ENCODE data around the gene DYSF. TPM values are rescaled to one million over a fixed set of nuclear protein-coding genes. Genes with fewer than 3 reads are reported as not detected.

Gene DYSF
- total and polyA plus RNA-seq, 2 donors from 2014 or later, result 11.3 to 19.8 TPM

- DNase-seq (no peak), FAIRE-seq (no peak)
- Histone ChIP-seq H3K27ac (ENCODE audit: low read depth in 2 of 2, low read length in 2 of 2) (no peak overlapping the region), H3K27me3 (ENCODE audit: control insufficient read depth, insufficient read depth, low read length) (no peaks in the 10 kb centered on the region), H3K36me3 (ENCODE audit: control insufficient read depth in 2 of 3, insufficient read depth in 3 of 3, low read length in 3 of 3) (no peaks in the 10 kb centered on the region), H3K4me3 (ENCODE audit: low read length in 3 of 3) (no peak overlapping the region), H3K9ac (ENCODE audit: low read length in 3 of 3) (no peak overlapping the region), H3K9me3 (ENCODE audit: control insufficient read depth in 2 of 3, insufficient read depth in 1 of 3, low read length in 3 of 3) (peaks cover 0 to 5% (median 0%) of the 10 kb centered on the region in 3 donors), H3K4me1 (ENCODE audit: control insufficient read depth in 2 of 3, insufficient read depth in 2 of 3, low read depth in 1 of 3, low read length in 3 of 3) (no peaks in the 10 kb centered on the region)
- intact Hi-C loops (cut with DNase I), result no loop called here
- TF ChIP-seq CTCF (IDR thresholded peaks at IDR 0.05; ENCODE audit: borderline replicate concordance, extremely low read depth, insufficient read depth), result no peak
These were observed 176.6 kb downstream of the DYSF start for GRCh38 chr2:71629771-71630453.

- no peaks in the 10 kb centered on the region for H3K27me3 ChIP-seq (ENCODE audit: control insufficient read depth, insufficient read depth, low read length)
- DNase-seq, result no peak
- no peak overlapping the region for H3K4me3 ChIP-seq (ENCODE audit: low read length in 3 of 3)
- H3K36me3 ChIP-seq (ENCODE audit: control insufficient read depth in 2 of 3, insufficient read depth in 3 of 3, low read length in 3 of 3), result no peaks in the 10 kb centered on the region
- H3K9ac ChIP-seq (ENCODE audit: low read length in 3 of 3), result no peak overlapping the region
- peaks cover 0 to 5% (median 0%) of the 10 kb centered on the region in 3 donors for H3K9me3 ChIP-seq (ENCODE audit: control insufficient read depth in 2 of 3, insufficient read depth in 1 of 3, low read length in 3 of 3)
- intact Hi-C loops (cut with DNase I), result no loop called here
- no peak for TF ChIP-seq CTCF (IDR thresholded peaks at IDR 0.05; ENCODE audit: borderline replicate concordance, extremely low read depth, insufficient read depth)
- FAIRE-seq, result no peak
- no peak overlapping the region for H3K27ac ChIP-seq (ENCODE audit: low read depth in 2 of 2, low read length in 2 of 2)
- no peaks in the 10 kb centered on the region for H3K4me1 ChIP-seq (ENCODE audit: control insufficient read depth in 2 of 3, insufficient read depth in 2 of 3, low read depth in 1 of 3, low read length in 3 of 3)
These were observed 177.3 kb downstream of the DYSF start for GRCh38 chr2:71630454-71631328.

- H3K27ac ChIP-seq (ENCODE audit: low read depth in 2 of 2, low read length in 2 of 2), result no peak overlapping the region
These were observed 178.1 kb downstream of the DYSF start for GRCh38 chr2:71631411-71631931.

More at GRCh38 chr2:71631411-71631931, 178.1 kb downstream of the DYSF start:
- Histone ChIP-seq H3K27me3 (ENCODE audit: control insufficient read depth, insufficient read depth, low read length) (no peaks in the 10 kb centered on the region), H3K4me3 (ENCODE audit: low read length in 3 of 3) (no peak overlapping the region), H3K9ac (ENCODE audit: low read length in 3 of 3) (no peak overlapping the region), H3K9me3 (ENCODE audit: control insufficient read depth in 2 of 3, insufficient read depth in 1 of 3, low read length in 3 of 3) (peaks cover 0 to 5% (median 0%) of the 10 kb centered on the region in 3 donors), H3K4me1 (ENCODE audit: control insufficient read depth in 2 of 3, insufficient read depth in 2 of 3, low read depth in 1 of 3, low read length in 3 of 3) (no peaks in the 10 kb centered on the region), H3K36me3 (ENCODE audit: control insufficient read depth in 2 of 3, insufficient read depth in 3 of 3, low read length in 3 of 3) (no peaks in the 10 kb centered on the region)
- DNase-seq (no peak), FAIRE-seq (no peak)
- intact Hi-C loops (cut with DNase I), result no loop called here
- TF ChIP-seq CTCF (IDR thresholded peaks at IDR 0.05; ENCODE audit: borderline replicate concordance, extremely low read depth, insufficient read depth), result no peak

Data from kidney (tissue), 14 donors.